Suprapubic skin (tissue), 4 donors: Measurements from ENCODE around the gene CCDC167. TPM values are rescaled to one million over a fixed set of nuclear protein-coding genes. Genes with fewer than 3 reads are reported as not detected.

Experiments
- DNase-seq, 2 donors: peaks; one replicate each; pipeline ENCODE4 v3.0.0-alpha.2; 2019; ENCODE audit warnings: low spot score in 2 of 2
- H3K27ac ChIP-seq: fragments of 200-600 bp; sonication (generic); one replicate; pipeline ENCODE4 v1.5.1; 2019
- H3K27me3 ChIP-seq: fragments of 200-600 bp; sonication (generic); one replicate; pipeline ENCODE4 v1.5.1; 2019
- H3K36me3 ChIP-seq: fragments of 200-600 bp; sonication (generic); one replicate; pipeline ENCODE4 v1.5.1; 2019
- H3K4me1 ChIP-seq: fragments of 200-600 bp; sonication (generic); one replicate; pipeline ENCODE4 v1.5.1; 2019
- H3K4me3 ChIP-seq: fragments of 200-600 bp; sonication (generic); one replicate; pipeline ENCODE4 v1.5.1; 2019; ENCODE audit warnings: mild to moderate bottlenecking
- H3K9me3 ChIP-seq: fragments of 200-600 bp; sonication (generic); one replicate; pipeline ENCODE4 v1.5.1; 2019
- EP300 ChIP-seq: sonication (generic); formaldehyde crosslinking; IDR thresholded peaks from one replicate; pipeline ENCODE4 v1.6.1; 2017; ENCODE audit warnings: antibody characterized with exemption
- POLR2A ChIP-seq, 2 donors: fragments of 450-650 bp; IDR thresholded peaks; one replicate each; pipeline ENCODE4 v1.6.1; 2017; ENCODE audit warnings: antibody characterized with exemption in 2 of 2, mild to moderate bottlenecking in 2 of 2, moderate library complexity in 2 of 2
- POLR2AphosphoS5 ChIP-seq, 3 donors: sonication (generic); formaldehyde crosslinking; IDR thresholded peaks; one replicate each; pipeline ENCODE4 v1.6.1; 2017; ENCODE audit warnings: antibody characterized with exemption in 3 of 3
- WGBS: methylation state at CpG from one replicate; pipeline ENCODE4 v1.1.5; 2018; 5-methylcytosine and 5-hydroxymethylcytosine counted together
- total RNA-seq, 4 donors: library from RNA; depleted of rRNA; stranded (reverse); fragments of >200 nt; gene quantifications; one replicate each; pipeline ENCODE4 v1.1.0, GENCODE V29; 2016
- TF ChIP-seq, protein P1 (sequence below), 2 donors: fragments of 200-600 bp in 1 of 2; fragments of 450-650 bp in 1 of 2; sonication (generic) in 1 of 2; IDR thresholded peaks; one replicate each; pipeline ENCODE4 v1.5.1; 2016 to 2019; ENCODE audit warnings: antibody characterized with exemption in 2 of 2, mild to moderate bottlenecking in 1 of 2, moderate library complexity in 1 of 2

Gene CCDC167
- total RNA-seq, 4 donors from 2014 or later = 16.3 to 31.3 (median 25.1) TPM

DNA sequence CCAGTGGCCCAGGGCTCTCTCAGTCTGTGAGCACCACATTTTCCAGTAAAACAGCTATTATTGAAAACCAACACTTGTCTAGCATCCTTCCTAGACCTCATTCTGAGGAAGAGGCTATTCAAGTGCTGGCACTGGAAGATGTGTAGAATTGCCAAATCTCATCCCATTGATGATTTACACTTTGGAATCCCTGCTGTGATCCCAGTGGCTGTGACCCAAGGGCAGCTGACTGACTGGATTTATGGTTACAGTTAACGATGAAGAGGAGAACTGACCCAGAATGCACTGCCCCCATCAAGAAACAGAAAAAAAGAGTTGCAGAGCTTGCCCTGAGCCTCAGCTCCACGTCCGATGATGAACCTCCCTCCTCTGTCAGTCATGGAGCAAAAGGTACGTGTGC, 64.3 kb downstream of the CCDC167 start:
- no peak for DNase-seq
- 66% methylated on average over 4 of the region's 4 CpGs for WGBS

DNA sequence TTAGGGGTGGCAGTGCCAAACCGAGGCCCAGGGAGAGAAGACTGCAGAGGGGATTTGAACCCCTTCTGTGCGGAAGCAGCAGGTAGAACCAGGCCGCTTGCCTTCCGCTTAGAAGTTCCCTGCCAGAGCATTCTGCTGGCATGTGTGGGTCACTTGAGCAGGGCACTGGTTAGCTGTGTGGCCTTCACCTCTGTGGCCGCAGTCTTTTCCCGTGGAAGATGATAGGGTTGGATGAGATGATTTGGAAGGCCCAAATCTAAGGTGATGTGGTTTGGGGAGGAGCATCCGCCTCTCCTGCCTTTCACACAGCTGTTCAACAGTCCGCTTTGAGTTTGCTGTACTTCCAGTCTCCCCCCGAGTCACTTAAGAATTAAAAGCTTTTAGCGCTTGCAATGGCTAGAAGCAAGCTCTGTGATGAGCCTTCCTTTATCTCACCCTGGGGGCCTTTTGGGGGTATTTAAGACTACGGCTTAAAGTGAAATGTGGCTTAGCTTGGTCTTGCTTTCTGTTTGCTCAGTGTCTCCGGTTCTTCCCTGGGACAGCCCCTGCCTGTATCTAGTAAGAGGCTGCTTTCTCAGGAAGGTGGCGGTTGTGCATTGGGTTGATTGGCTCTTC, 65.9 kb downstream of the CCDC167 start:
- H3K4me1 ChIP-seq = peaks cover 23% of the 10 kb centered on the region
- no peaks in the 10 kb centered on the region for H3K9me3 ChIP-seq
- no peak for DNase-seq
- H3K27ac ChIP-seq = peak overlapping the region; percentile 92
- TF ChIP-seq, protein P1, sequence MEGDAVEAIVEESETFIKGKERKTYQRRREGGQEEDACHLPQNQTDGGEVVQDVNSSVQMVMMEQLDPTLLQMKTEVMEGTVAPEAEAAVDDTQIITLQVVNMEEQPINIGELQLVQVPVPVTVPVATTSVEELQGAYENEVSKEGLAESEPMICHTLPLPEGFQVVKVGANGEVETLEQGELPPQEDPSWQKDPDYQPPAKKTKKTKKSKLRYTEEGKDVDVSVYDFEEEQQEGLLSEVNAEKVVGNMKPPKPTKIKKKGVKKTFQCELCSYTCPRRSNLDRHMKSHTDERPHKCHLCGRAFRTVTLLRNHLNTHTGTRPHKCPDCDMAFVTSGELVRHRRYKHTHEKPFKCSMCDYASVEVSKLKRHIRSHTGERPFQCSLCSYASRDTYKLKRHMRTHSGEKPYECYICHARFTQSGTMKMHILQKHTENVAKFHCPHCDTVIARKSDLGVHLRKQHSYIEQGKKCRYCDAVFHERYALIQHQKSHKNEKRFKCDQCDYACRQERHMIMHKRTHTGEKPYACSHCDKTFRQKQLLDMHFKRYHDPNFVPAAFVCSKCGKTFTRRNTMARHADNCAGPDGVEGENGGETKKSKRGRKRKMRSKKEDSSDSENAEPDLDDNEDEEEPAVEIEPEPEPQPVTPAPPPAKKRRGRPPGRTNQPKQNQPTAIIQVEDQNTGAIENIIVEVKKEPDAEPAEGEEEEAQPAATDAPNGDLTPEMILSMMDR (IDR thresholded peaks at IDR 0.05) = no peak
- no peak for TF ChIP-seq POLR2AphosphoS5 (IDR thresholded peaks at IDR 0.05)
- no peak for TF ChIP-seq POLR2A (IDR thresholded peaks at IDR 0.05)
- no peak for TF ChIP-seq EP300
- H3K27me3 ChIP-seq = no peaks in the 10 kb centered on the region
- peaks cover 25% of the 10 kb centered on the region for H3K36me3 ChIP-seq
- H3K4me3 ChIP-seq = peak overlapping the region; percentile 87
- WGBS = 4% methylated on average over 12 of the region's 13 CpGs

More for the DNA sequence above, 64.3 kb downstream of the CCDC167 start:
- TF ChIP-seq EP300 (no peak), POLR2AphosphoS5 (IDR thresholded peaks at IDR 0.05) (no peak), POLR2A (IDR thresholded peaks at IDR 0.05) (no peak)
- TF ChIP-seq, protein P1 (IDR thresholded peaks at IDR 0.05) = no peak
- no peak overlapping the region for H3K4me3 ChIP-seq
- peaks cover 23% of the 10 kb centered on the region for H3K4me1 ChIP-seq
- H3K9me3 ChIP-seq = no peaks in the 10 kb centered on the region
- no peak overlapping the region for H3K27ac ChIP-seq
- peaks cover 32% of the 10 kb centered on the region for H3K36me3 ChIP-seq
- no peaks in the 10 kb centered on the region for H3K27me3 ChIP-seq

Other genes starting within 250 kb of the CCDC167 start
- 10 to 100 TPM; 14.2 to 19.6 (median 18.4) TPM for gene TBC1D22B, start 242.1 kb downstream of the CCDC167 start, total RNA-seq
- 1 to 10 TPM in 2 of 4 donors, under 1 TPM in 1, not detected in 1; 0.30 to 3.3 (median 2.6) TPM for gene TMEM217, start 241.7 kb downstream of the CCDC167 start, total RNA-seq
- 10 to 100 TPM; 12.8 to 17.0 (median 14.3) TPM for gene RNF8, start 145.9 kb downstream of the CCDC167 start, total RNA-seq
- 10 to 100 TPM; 27.0 to 65.7 (median 28.9) TPM for gene CMTR1, start 66.7 kb downstream of the CCDC167 start, total RNA-seq
- 10 to 100 TPM in 3 of 4 donors, 1 to 10 TPM in 1; 5.5 to 77.2 (median 26.8) TPM for gene MDGA1, start 198.0 kb upstream of the CCDC167 start, total RNA-seq